HG03064 (cell line): ENCODE data around the gene FAM219B.

Experiments
- ATAC-seq: cut with Tn5 transposase; IDR thresholded peaks from one replicate; pipeline ENCODE4 v1.9.1; 2021; ENCODE audit warnings: low read depth; ENCODE audit not compliant: unreplicated experiment

FAM219B gene

GRCh38 chr15:74878273-74878672 is 28.4 kb downstream of the FAM219B start:
- no peak for ATAC-seq

GRCh38 chr15:74873756-74874424 is 32.8 kb downstream of the FAM219B start:
- no peak for ATAC-seq

GRCh38 chr15:74873036-74873755 is 33.5 kb downstream of the FAM219B start, which contains the start of gene SCAMP2:
Gene SCAMP2 (minus strand): TSS chr15:74873365. CDS start chr15:74873255, 110 bp downstream.
- ATAC-seq, result peak; percentile 58

- ATAC-seq, result no peak
Observed at GRCh38 chr15:74872702-74873035, 34.0 kb downstream of the FAM219B start.

- ATAC-seq, result no peak
Observed at GRCh38 chr15:74870436-74871215, 36.0 kb downstream of the FAM219B start.

- ATAC-seq, result peak; percentile 52
Observed at GRCh38 chr15:74869726-74870407, 36.8 kb downstream of the FAM219B start.

GRCh38 chr15:74869372-74869725 is 37.3 kb downstream of the FAM219B start:
- ATAC-seq, result no peak

- no peak for ATAC-seq
Observed at GRCh38 chr15:74868059-74868458, 38.6 kb downstream of the FAM219B start.

- no peak for ATAC-seq
Observed at GRCh38 chr15:74867466-74868038, 39.1 kb downstream of the FAM219B start.

GRCh38 chr15:74866090-74866489 is 40.6 kb downstream of the FAM219B start:
- ATAC-seq, result no peak

GRCh38 chr15:74865316-74865715 is 41.3 kb downstream of the FAM219B start:
- ATAC-seq, result no peak

GRCh38 chr15:74864296-74864695 is 42.4 kb downstream of the FAM219B start:
- ATAC-seq, result no peak

- no peak for ATAC-seq
Observed at GRCh38 chr15:74863239-74864056, 43.2 kb downstream of the FAM219B start.

- no peak for ATAC-seq
Observed at GRCh38 chr15:74858369-74858740, 48.3 kb downstream of the FAM219B start.

GRCh38 chr15:74857671-74858368 is 48.8 kb downstream of the FAM219B start:
- no peak for ATAC-seq

GRCh38 chr15:74857082-74857655 is 49.5 kb downstream of the FAM219B start:
- peak; percentile 79 for ATAC-seq

GRCh38 chr15:74856537-74856936 is 50.1 kb downstream of the FAM219B start:
- no peak for ATAC-seq

GRCh38 chr15:74855857-74856256 is 50.8 kb downstream of the FAM219B start:
- ATAC-seq, result no peak
